NCI-H1417 treated with DMSO at 0.1 percent for 48 hours (cell line): ENCODE data around the gene CTNNA2.

Source experiments
- DNase-seq: peaks from one replicate; lab custom pipeline; 2025; lab: John Stamatoyannopoulos, UW

Gene CTNNA2

GRCh38 chr2:80496346-80496745 is 983.5 kb downstream of the CTNNA2 start:
- DNase-seq = no peak

GRCh38 chr2:80496775-80497174 is 983.9 kb downstream of the CTNNA2 start:
- no peak for DNase-seq

GRCh38 chr2:80499095-80499494 is 986.2 kb downstream of the CTNNA2 start:
- DNase-seq = no peak

- no peak for DNase-seq
Observed at GRCh38 chr2:80501874-80502624, 989.2 kb downstream of the CTNNA2 start.

GRCh38 chr2:80506563-80506962 is 993.7 kb downstream of the CTNNA2 start:
- no peak for DNase-seq

GRCh38 chr2:80510716-80511115 is 997.9 kb downstream of the CTNNA2 start:
- DNase-seq = no peak

- no peak for DNase-seq
Observed at GRCh38 chr2:80515964-80516363, 1003.1 kb downstream of the CTNNA2 start.

- no peak for DNase-seq
Observed at GRCh38 chr2:80517316-80517715, 1004.5 kb downstream of the CTNNA2 start.

GRCh38 chr2:80519121-80519643 is 1006.3 kb downstream of the CTNNA2 start:
- no peak for DNase-seq

- no peak for DNase-seq
Observed at GRCh38 chr2:80519699-80520291, 1006.9 kb downstream of the CTNNA2 start.

GRCh38 chr2:80525152-80525551 is 1012.3 kb downstream of the CTNNA2 start:
- DNase-seq = no peak

GRCh38 chr2:80527119-80527518 is 1014.3 kb downstream of the CTNNA2 start:
- no peak for DNase-seq

GRCh38 chr2:80529466-80530165 is 1016.8 kb downstream of the CTNNA2 start:
- DNase-seq = no peak

- no peak for DNase-seq
Observed at GRCh38 chr2:80530442-80531064, 1017.7 kb downstream of the CTNNA2 start.

- DNase-seq = no peak
Observed at GRCh38 chr2:80531319-80531718, 1018.5 kb downstream of the CTNNA2 start.

- DNase-seq = no peak
Observed at GRCh38 chr2:80545420-80546210, 1032.8 kb downstream of the CTNNA2 start.

- no peak for DNase-seq
Observed at GRCh38 chr2:80546766-80547165, 1033.9 kb downstream of the CTNNA2 start.

- DNase-seq = no peak
Observed at GRCh38 chr2:80547344-80547743, 1034.5 kb downstream of the CTNNA2 start.

- DNase-seq = no peak
Observed at GRCh38 chr2:80548469-80548868, 1035.6 kb downstream of the CTNNA2 start.

GRCh38 chr2:80549901-80550300 is 1037.0 kb downstream of the CTNNA2 start:
- DNase-seq = no peak

- DNase-seq = no peak
Observed at GRCh38 chr2:80560326-80560725, 1047.5 kb downstream of the CTNNA2 start.

GRCh38 chr2:80568011-80568410 is 1055.2 kb downstream of the CTNNA2 start:
- DNase-seq = no peak
